Measurements from ENCODE around the gene ZNF438. TPM values are rescaled to one million over a fixed set of nuclear protein-coding genes. Genes with fewer than 3 reads are reported as not detected.

Gene ZNF438
- total RNA-seq, 3 donors from 2014 or later, result 4.7 to 12.3 (median 5.0) TPM

- ATAC-seq (no peak), DNase-seq (no peak)
- no peaks in the 10 kb centered on the region for H3K36me3 ChIP-seq (ENCODE audit: low read depth)
- H3K4me3 ChIP-seq, result no peak overlapping the region
- no peaks in the 10 kb centered on the region for H3K4me1 ChIP-seq (ENCODE audit: low read depth)
- TF ChIP-seq, protein P1, sequence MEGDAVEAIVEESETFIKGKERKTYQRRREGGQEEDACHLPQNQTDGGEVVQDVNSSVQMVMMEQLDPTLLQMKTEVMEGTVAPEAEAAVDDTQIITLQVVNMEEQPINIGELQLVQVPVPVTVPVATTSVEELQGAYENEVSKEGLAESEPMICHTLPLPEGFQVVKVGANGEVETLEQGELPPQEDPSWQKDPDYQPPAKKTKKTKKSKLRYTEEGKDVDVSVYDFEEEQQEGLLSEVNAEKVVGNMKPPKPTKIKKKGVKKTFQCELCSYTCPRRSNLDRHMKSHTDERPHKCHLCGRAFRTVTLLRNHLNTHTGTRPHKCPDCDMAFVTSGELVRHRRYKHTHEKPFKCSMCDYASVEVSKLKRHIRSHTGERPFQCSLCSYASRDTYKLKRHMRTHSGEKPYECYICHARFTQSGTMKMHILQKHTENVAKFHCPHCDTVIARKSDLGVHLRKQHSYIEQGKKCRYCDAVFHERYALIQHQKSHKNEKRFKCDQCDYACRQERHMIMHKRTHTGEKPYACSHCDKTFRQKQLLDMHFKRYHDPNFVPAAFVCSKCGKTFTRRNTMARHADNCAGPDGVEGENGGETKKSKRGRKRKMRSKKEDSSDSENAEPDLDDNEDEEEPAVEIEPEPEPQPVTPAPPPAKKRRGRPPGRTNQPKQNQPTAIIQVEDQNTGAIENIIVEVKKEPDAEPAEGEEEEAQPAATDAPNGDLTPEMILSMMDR (IDR thresholded peaks at IDR 0.05), result no peak
- intact Hi-C loops (cut with DNase I, micrococcal nuclease), result no loop called here
- H3K9me3 ChIP-seq, result no peaks in the 10 kb centered on the region
Measured at GRCh38 chr10:30853066-30853465, 178.6 kb downstream of the ZNF438 start.

DNA sequence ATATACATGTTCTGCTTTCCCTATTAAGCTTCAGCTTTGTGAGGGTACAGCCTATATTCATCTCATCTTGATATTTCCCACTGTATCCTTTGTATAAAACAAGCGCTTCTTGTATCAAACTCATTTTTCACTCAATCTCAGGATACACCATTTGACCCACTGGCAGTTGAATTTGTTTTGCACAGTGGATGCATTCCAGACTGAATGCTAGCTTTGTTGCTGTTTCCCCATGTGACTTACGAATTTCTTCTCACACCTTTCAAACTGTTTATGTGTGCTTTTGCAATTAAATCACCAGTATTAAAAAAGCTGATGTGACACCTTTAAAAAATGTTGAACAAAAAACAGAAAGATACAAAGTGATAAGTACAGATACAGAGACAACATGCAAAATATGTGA, 180.9 kb downstream of the ZNF438 start:
- intact Hi-C loops (cut with DNase I, micrococcal nuclease), result no loop called here
- no peak for ATAC-seq
- TF ChIP-seq, protein P1 (IDR thresholded peaks at IDR 0.05), result no peak
- no peak overlapping the region for H3K4me3 ChIP-seq
- H3K4me1 ChIP-seq (ENCODE audit: low read depth), result no peaks in the 10 kb centered on the region
- no peaks in the 10 kb centered on the region for H3K9me3 ChIP-seq
- no peaks in the 10 kb centered on the region for H3K36me3 ChIP-seq (ENCODE audit: low read depth)
- DNase-seq, result no peak

GRCh38 chr10:30849231-30850035, 182.2 kb downstream of the ZNF438 start:
- Histone ChIP-seq H3K36me3 (ENCODE audit: low read depth) (no peaks in the 10 kb centered on the region), H3K4me1 (ENCODE audit: low read depth) (no peaks in the 10 kb centered on the region), H3K4me3 (no peak overlapping the region), H3K9me3 (no peaks in the 10 kb centered on the region)
- TF ChIP-seq, protein P1 (IDR thresholded peaks at IDR 0.05), result no peak
- intact Hi-C loops (cut with DNase I, micrococcal nuclease), result no loop called here
- ATAC-seq (no peak), DNase-seq (no peak)

GRCh38 chr10:30848396-30849032, 183.2 kb downstream of the ZNF438 start:
- Histone ChIP-seq H3K4me3 (no peak overlapping the region), H3K4me1 (ENCODE audit: low read depth) (no peaks in the 10 kb centered on the region), H3K9me3 (no peaks in the 10 kb centered on the region), H3K36me3 (ENCODE audit: low read depth) (no peaks in the 10 kb centered on the region)
- no peak for ATAC-seq
- intact Hi-C loops (cut with DNase I, micrococcal nuclease), result no loop called here
- TF ChIP-seq, protein P1 (IDR thresholded peaks at IDR 0.05), result no peak
- no peak for DNase-seq

DNA sequence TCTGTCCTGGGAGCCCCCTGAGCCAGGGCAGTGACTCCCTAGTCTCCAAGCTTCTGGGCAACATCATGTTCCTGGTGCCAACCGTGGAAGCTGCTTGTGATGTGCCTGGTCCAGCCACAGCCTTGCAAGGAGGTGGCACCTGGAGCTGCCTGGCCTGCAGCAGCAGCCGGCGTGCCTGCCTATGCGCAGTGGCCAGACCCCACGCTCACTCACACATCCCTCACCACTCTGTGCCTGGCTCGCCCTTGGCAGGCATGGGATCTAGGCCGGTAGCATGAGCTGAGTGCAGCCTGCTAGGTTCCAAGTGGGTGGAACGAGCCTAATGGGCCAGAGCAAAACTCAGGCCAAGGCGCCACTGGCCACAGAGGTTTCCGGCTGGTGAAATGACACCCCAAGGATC, 184.0 kb downstream of the ZNF438 start:
- no peaks in the 10 kb centered on the region for H3K9me3 ChIP-seq
- no peaks in the 10 kb centered on the region for H3K36me3 ChIP-seq (ENCODE audit: low read depth)
- no peak overlapping the region for H3K4me3 ChIP-seq
- TF ChIP-seq, protein P1 (IDR thresholded peaks at IDR 0.05), result no peak
- H3K4me1 ChIP-seq (ENCODE audit: low read depth), result no peaks in the 10 kb centered on the region
- intact Hi-C loops (cut with DNase I, micrococcal nuclease), result no loop called here
- DNase-seq (no peak), ATAC-seq (no peak)
